Stimulated activated CD4-positive, alpha-beta T cell treated with anti-CD3 and anti-CD28 coated beads, TNF-alpha, amount 100 ng/mL, for 24 hours (primary cell): ENCODE results near the gene SLC16A10.
"Not testable (repeated sequence)": the region's sequence is repeated elsewhere in the genome, so short reads cannot be mapped to it uniquely, and the experiment has no call there.

Experiments
- DNase-seq, 3 experiments: peaks; one replicate each; pipeline ENCODE4 v3.0.0-alpha.2; 2020; ENCODE audit warnings: low read depth in 3 of 3

SLC16A10 gene

DNA sequence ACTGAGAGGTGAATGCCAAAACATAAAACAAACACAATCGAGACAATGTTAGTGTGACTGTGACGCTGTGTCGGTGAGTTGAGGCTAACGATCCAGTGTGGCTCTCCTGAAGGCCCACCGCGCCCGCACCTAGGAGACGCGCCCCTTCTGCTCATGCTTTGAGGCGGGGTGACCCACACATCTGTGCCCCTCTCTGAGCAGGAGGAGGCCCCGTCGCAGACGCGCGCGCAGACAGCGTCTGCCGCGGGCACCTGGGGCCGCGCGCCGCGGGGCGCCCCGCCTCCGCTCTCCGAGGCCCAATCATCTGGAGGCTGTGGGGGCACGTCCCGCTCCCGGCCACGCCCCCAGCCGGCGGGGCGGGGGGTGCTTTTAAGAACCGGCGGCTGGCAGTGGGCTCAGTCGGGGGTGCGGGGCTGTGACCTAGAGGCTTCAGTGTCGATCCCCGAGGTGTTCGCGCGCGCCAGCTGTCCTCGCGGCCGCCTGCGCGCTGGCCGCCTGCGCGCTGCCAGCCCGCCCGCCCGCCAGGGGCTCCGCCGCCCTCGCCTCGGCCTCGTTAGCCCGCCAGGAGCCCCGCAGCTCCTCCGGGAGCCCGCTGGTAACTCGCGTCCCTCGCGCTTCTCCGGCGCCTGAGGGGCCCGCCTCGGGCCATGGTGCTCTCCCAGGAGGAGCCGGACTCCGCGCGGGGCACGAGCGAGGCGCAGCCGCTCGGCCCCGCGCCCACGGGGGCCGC, at the start of gene SLC16A10:
SLC16A10 (plus strand) TSS at position 398 of the 730 bp plus-strand sequence; CDS start at position 648, 250 bp downstream.
- peak; percentile 47 to 79 (median 62) for DNase-seq

DNA sequence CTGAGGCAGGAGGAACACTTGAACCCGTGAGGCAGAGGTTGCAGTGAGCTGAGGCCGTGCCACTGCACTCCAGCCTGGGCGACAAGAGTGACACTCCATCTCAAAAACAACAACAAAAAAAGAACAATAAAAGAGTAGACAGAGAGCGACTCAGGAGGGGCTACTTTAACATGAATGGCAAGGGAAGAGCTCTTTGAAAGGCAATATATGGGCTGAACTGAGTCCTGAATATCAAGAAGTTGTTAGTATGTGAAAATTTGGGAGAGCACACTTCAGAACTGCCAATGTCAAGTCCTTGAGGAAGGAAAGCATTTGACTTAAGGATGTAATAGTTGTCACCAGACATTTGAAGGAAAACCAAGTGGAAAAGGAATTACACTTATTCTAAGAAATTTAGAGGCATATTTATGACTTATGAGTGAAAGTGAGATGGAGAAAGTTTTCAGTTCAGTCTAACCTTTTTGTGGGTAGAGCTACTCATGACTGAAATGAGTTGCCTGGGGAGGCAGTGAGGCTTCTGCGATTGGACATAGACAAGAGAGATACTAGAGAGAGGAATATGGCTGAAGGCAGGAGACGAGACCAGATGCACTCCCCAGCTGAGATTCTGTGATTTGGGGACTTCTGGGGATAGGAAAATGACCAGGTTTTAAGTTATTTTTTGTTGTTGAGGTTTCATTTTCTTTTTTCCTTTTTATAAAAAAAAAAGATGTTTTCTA, 48.6 kb upstream of the SLC16A10 start:
- no peak for DNase-seq

DNA sequence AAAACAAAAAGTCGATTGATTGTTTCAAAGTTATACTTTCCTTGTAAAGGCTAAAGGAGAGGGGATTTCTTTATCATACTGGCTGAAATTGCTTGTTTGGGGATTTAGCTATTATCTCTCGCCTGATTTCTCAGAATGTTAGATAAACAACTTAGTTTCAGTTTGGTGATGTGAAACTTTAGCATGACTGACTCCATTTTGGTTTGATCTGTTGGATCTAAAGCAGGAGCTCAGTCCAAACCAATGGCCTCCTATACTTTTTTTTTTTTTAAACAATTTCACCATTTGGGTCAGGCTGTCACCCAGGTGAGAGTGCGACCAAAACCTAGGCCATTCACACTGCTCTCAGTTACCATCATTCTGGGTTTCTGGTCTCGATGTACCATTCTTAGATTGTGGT, 45.4 kb upstream of the SLC16A10 start:
- DNase-seq: no peak

GRCh38 chr6:111047244-111047643, 40.1 kb upstream of the SLC16A10 start:
- DNase-seq: no peak

DNA sequence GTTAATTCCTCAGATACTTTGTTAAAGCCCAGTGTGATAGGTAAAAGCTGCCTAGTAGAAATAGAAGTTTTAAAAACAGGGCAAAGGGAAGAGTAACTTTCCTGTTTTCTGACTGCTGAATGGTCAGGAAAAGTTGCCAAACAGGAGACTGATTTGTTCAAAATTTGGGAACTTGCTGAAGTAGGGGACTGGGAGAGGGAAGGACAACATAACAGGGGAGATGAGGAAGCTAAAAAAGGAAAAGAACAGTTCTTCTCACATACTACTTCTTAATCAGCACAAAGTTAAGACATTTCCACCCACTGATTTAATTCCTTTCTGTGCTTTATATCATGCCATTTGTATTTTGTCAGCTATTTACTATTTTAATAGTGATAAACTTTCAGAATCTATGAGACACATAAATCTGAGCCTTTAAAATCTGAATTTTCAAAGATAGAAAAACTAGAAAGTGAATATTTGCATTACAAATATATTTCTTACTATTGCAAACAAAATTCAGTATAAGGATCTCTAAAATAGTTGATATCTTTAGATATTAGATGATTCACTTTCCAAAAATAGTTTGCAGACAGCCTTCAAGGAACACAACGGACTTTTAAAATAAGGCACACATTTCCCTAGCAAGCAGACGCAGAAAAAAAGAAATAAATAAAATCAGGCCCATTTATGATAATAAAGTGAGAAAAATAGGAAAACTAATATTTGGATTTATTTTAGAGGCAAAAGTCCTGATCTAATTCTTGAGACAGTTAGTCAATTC, 36.9 kb upstream of the SLC16A10 start:
- no peak for DNase-seq

DNA sequence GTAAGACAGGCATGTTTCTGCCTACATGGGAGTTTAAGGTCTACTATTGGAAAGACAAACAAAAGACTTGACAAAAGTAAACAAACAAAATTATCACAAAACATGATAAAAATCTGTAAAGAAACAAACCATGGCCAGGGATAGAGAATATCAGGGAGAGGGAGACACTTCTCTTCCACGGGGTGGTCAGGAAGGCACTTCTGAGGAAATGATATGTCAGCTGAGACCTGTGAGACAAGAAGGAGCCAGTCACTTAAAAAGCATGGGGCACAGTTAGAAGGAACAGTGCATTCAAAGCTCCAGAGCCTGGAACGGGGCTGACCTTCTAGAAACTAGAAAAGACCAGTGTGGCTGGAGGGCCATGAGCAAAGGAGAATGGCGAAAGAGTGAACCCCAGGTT, 35.1 kb upstream of the SLC16A10 start:
- no peak for DNase-seq

DNA sequence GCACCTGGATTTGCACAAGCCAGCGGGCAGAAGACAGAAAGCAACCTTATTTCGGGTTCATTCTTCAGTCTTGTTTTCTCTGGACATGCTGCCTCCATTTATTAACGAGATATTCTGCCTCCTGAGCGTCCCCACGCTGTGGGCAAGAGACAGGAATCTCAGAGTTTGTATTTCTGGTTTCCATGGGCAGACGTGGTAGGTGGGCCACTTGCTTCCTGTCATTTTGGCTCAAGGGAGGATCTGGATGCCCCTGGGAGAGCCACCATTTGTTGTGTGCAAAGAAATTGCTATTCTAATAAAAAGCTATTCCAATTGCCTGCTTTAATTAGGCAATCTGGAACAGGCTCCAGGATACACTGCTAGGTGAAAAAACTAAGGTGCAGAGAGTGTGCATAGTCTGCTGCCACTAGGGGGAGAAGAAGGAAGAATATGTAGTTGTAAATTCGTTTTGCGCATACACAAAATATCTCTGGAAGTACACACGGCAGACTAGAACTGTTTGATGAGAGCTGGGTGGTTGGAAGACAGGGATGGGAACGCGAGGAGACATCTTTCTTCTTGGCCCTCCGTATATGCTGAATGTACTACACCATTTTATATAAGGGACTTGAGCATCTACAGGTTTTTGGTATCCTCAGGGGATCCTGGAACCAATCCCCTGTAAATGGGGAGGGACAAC, 30.1 kb upstream of the SLC16A10 start:
- DNase-seq: peak in 1 of 3 experiments; percentile 9

GRCh38 chr6:111061508-111061907, 25.8 kb upstream of the SLC16A10 start:
- DNase-seq: no peak

GRCh38 chr6:111061985-111062384, 25.3 kb upstream of the SLC16A10 start:
- DNase-seq: not testable (repeated sequence)

GRCh38 chr6:111062860-111063259, 24.4 kb upstream of the SLC16A10 start:
- DNase-seq: not testable (repeated sequence)

- DNase-seq: no peak
These were observed 19.0 kb upstream of the SLC16A10 start for GRCh38 chr6:111068109-111068865.

GRCh38 chr6:111068866-111069234, 18.5 kb upstream of the SLC16A10 start:
- no peak for DNase-seq

GRCh38 chr6:111069382-111070104, 17.8 kb upstream of the SLC16A10 start:
- no peak for DNase-seq

DNA sequence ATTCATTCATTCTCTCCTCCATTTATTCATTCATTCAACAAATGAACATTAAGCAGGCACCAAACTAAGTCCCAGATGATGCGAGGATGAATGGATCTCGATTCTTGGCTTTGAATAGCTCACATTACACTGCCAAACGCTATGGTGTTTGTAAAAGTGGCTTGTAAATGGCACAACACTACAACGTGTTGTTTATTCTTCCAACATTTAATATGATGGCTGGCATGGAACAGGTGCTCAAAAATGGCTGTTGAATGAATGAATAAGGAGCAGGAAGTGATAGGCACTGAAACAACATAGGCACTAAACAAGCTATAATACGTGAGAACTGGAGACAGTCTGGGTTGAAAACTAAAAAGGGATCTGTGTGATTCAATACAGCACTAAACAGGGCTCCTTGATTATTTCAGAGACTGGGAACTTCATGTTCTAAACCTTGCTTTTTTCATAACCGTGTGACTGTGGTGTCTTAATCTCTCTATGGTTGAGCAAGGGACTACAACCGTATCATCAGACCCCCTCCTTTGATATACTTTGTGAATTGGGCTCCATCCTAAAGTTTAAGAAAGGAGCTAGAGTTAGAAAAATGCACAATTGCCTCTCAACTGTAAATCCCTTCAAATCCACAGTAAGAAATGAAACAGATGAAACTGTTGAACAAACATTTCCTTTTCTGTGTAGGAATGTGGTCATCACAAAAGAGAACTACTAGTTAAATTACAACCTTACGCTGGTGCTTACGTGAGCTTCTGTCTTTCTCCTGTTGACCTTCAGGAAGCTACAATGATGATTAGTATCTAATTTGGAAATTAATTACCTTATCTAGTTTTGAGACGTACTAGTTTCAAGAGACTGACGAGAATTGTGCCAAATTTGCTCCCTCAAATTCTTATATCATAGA, 16.9 kb upstream of the SLC16A10 start:
- no peak for DNase-seq

- no peak for DNase-seq
These were observed 14.4 kb upstream of the SLC16A10 start for GRCh38 chr6:111072801-111073360.

- DNase-seq: no peak
These were observed 13.0 kb upstream of the SLC16A10 start for GRCh38 chr6:111074311-111074710.

DNA sequence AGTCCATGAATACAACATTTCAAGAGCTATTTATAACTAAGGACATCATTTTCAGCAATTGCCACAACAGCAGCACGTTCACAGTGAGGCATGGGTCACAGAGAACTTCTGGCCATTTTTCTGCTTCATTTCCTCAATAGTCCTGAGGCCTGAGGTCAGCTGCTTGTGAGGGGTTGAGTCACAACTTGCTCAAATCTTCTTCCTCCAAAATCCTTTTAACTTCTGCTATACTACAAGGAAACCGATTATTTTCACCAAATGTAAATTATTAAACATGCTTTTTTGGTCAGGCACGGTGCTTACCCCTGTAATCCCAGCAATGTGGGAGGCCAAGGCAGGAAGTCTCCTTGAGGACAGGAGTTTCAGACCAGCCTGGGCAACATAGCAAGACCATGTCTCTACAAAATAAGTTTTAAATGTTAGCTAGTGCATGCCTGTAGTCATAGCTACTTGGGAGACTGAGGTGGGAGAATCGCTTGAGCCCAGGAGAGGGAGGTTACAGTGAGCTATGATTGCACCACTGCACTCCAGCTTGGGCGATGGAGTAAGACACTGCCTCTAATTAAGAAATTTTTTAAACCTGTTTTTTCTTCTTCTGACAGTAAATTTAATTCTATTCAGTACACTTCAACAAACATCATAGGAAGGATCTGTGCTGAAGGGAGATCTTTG, 11.1 kb upstream of the SLC16A10 start:
- no peak for DNase-seq

DNA sequence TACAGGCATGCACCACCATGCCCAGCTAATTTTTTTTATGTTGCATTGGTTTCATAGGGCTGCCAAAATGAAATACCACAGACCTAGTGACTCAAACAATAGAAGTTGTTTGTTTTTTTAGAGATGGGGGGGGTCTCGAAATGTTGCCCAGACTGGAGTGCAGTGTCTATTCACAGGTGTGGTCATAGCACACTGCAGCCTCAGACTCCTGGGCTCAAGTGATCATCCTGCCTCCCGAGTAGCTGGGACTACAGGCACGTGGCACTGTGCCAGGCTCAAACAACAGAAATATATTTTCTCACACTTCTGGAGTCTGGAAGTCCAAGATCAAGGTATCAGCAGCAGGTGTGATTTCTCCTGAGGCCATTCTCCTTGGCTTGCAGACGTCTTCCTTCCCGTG, 6.6 kb upstream of the SLC16A10 start:
- no peak for DNase-seq

DNA sequence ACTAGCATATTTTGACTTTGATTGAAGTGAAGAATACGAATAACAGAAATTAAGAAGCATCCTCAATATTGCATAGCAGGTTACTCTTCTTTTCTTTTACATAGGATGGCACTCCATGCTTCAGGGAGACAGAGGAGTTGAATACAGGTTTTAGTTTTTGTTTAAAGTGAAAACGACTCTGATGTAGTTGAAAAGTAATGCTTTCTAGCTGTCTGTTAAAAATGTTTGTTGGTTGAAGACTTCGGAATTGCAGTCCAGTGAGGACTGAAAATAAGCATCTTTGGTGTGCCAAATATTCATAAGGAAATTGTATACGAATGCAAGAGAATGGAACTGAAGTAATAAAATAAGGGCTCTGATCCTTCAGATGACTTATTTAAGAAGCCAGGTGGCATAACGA, 618 bp upstream of the SLC16A10 start:
- no peak for DNase-seq
